Keratinocyte (primary cell): ENCODE measurements around the gene GJD3.

Experiments
- EZH2 ChIP-seq: IDR thresholded peaks from one replicate; pipeline ENCODE4 v1.6.1; 2012; ENCODE audit warnings: inconsistent platforms, mild to moderate bottlenecking, low read length, moderate library complexity
- TF ChIP-seq, protein P1 (sequence below), 3 experiments: IDR thresholded peaks in 1 of 3; conservative IDR thresholded peaks in 1 of 3; optimal IDR thresholded peaks in 1 of 3; 2 replicates in 2 of 3; 3 replicates in 1 of 3; pipeline versions ENCODE3 to v1.5.1; 2011; ENCODE audit warnings: low read length in 3 of 3, mild to moderate bottlenecking in 3 of 3, moderate library complexity in 2 of 3, control low read depth in 1 of 3, inconsistent platforms in 1 of 3; ENCODE audit not compliant: insufficient read depth in 2 of 3; ENCODE audit errors: extremely low read depth in 1 of 3

DNA sequence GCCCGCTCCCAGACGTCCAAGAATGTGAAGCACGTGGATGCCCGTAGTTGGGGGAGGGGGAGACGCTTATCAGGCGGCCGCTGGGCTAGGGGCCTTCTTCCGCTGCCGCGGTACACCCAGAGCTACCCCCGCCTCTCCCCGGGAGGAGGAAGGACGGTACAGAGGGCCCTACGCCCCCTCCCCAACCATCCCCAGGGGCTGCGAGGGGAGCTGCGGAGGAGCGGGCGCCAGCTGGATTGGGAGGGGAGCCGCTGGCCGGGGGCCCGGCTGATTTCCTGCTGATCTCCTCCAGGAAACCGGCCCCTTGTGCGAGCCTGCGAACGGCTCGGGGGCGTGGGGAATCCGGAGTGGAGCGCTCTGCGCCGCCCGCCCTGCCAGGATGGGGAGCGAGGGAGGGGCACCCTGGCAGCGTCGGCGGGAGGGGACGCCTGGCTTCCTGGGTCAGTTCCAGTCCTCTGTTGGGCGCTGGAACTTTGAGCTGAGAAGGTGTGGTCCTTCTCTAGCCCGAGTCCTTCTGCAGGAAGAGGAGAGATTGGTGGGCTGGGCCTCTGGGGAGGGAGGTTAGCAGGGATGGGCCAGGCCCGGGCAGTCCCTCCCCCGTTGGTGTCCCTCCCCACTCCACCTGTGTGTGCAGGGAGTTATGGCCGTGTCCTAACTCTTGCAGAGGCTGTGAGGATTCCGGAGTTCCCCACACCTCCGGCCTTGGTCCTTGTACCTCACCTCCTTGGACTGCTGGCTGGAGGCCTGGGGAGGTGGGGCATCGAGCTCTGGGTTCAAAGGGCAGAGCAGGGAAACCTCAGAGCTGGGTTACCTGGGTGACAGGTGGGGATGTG lies 19.2 kb downstream of the GJD3 start:
- TF ChIP-seq, protein P1, sequence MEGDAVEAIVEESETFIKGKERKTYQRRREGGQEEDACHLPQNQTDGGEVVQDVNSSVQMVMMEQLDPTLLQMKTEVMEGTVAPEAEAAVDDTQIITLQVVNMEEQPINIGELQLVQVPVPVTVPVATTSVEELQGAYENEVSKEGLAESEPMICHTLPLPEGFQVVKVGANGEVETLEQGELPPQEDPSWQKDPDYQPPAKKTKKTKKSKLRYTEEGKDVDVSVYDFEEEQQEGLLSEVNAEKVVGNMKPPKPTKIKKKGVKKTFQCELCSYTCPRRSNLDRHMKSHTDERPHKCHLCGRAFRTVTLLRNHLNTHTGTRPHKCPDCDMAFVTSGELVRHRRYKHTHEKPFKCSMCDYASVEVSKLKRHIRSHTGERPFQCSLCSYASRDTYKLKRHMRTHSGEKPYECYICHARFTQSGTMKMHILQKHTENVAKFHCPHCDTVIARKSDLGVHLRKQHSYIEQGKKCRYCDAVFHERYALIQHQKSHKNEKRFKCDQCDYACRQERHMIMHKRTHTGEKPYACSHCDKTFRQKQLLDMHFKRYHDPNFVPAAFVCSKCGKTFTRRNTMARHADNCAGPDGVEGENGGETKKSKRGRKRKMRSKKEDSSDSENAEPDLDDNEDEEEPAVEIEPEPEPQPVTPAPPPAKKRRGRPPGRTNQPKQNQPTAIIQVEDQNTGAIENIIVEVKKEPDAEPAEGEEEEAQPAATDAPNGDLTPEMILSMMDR (optimal IDR thresholded peaks at IDR 0.05 in 1 of 3, IDR thresholded peaks at IDR 0.05 in 1 of 3, conservative IDR thresholded peaks at IDR 0.05 in 1 of 3; ENCODE audit: extremely low read depth in 1 of 3, insufficient read depth in 2 of 3, low read length in 3 of 3), result no peak
- TF ChIP-seq EZH2, result no peak
